ENCODE results near the gene NUP133.
"Not testable (repeated sequence)": the region's sequence is repeated elsewhere in the genome, so short reads cannot be mapped to it uniquely, and the experiment has no call there.

NUP133 gene

DNA sequence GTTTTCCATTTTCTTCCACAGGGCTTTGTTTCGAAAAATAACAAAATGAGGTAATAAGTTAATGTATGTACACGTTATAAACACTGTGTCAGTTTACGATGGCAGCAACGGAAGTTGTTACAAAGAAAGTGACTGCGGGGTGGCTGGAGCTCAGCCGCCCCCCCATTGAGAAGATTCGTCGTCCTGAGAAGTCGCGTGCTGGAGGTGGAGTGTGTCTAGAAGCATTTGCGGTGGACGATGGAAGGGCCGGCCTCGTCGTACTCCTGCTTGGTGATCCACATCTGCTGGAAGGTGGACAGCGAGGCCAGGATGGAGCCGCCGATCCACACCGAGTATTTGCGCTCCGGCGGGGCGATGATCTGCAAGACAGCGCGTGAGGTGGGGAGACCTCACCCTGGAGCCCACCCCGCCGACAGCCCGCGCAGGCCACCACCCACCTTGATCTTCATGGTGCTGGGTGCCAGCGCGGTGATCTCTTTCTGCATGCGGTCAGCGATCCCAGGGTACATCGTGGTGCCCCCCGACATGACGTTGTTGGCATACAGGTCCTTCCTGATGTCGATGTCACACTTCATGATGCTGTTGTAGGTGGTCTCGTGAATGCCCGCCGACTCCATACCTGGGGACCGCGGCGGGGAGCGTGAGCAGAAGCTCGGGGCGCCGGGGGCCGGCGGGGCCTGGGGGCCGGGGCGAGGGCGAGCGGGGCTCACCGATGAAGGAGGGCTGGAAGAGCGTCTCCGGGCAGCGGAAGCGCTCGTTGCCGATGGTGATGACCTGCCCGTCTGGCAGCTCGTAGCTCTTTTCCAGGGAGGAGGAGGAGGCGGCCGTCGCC is 76.6 kb downstream of the NUP133 start:
- DNase-seq (ENCODE audit: insufficient read length, low spot score): no peak
- TF ChIP-seq CTCF (IDR thresholded peaks at IDR 0.05; ENCODE audit: insufficient read depth, missing control alignments): no peak
- FAIRE-seq: no peak

DNA sequence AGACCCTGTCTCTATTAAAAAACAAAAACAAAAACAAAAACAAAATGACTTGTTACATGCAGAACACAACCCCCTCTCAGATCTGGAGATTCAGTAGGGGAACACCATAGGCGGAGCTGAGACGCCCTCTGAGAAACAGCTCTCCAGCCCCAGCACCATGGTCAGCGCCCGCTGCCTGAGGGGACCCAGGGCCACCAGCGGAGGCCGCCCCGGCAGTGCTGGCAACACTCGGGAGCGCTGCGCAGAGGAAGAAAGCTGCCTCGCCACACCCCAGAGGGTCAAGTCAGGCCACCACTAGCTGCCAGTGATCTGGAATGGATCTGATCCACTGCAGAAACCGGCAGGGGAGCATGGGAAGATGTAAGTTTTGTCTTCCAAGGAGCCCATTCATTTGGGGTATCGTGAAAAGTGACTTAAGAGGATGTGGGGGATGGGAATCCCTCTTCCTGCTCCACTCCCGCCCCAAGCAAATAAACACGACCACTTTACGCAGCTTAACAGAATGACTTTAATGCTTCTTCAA is 77.3 kb downstream of the NUP133 start:
- no peak for TF ChIP-seq CTCF (IDR thresholded peaks at IDR 0.05; ENCODE audit: insufficient read depth, missing control alignments)
- FAIRE-seq (no peak), DNase-seq (ENCODE audit: insufficient read length, low spot score) (no peak)

- DNase-seq (ENCODE audit: insufficient read length, low spot score) (no peak), FAIRE-seq (no peak)
- no peak for TF ChIP-seq CTCF (IDR thresholded peaks at IDR 0.05; ENCODE audit: insufficient read depth, missing control alignments)
These were observed 79.9 kb downstream of the NUP133 start for GRCh38 chr1:229428256-229428655.

- no peak for TF ChIP-seq CTCF (IDR thresholded peaks at IDR 0.05; ENCODE audit: insufficient read depth, missing control alignments)
- FAIRE-seq: no peak
- DNase-seq (ENCODE audit: insufficient read length, low spot score): no peak
These were observed 80.6 kb downstream of the NUP133 start for GRCh38 chr1:229427572-229427971.

DNA sequence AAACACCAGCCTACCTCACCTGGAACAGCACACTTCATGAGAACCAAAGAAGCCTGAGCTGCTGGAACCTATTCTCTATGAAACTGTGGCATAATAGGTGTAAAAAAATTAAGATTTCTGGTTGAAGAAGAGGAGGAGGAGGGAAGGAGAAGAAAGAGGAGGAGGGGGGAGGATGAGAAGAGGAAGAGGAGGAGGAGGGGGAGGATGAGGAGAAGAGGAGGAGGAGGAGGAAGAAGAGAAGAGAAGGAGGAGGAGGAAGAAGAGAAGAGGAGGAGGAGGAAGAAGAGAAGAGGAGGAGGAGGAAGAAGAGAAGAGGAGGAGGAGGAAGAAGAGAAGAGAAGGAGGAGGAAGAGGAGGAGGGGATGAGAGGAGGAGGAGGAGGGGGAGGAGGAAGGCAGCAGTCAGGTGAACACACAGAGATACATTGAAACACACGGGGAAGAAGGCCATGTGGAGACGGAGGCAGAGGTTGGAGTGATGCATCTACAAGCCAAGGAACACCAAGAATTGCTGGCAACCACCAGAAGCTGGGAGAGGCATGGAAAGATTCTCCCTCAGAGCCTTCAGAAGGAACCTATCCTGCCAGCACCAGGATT is 82.5 kb downstream of the NUP133 start:
- no peak for FAIRE-seq
- TF ChIP-seq CTCF (IDR thresholded peaks at IDR 0.05; ENCODE audit: insufficient read depth, missing control alignments): no peak
- DNase-seq (ENCODE audit: insufficient read length, low spot score): no peak

GRCh38 chr1:229420765-229421164 is 87.4 kb downstream of the NUP133 start:
- peak; percentile 98 for FAIRE-seq
- DNase-seq (ENCODE audit: insufficient read length, low spot score): peak; percentile 69
- peak; percentile 38 for TF ChIP-seq CTCF (IDR thresholded peaks at IDR 0.05; ENCODE audit: insufficient read depth, missing control alignments)

GRCh38 chr1:229420224-229420623 is 87.9 kb downstream of the NUP133 start:
- FAIRE-seq (no peak), DNase-seq (ENCODE audit: insufficient read length, low spot score) (no peak)
- no peak for TF ChIP-seq CTCF (IDR thresholded peaks at IDR 0.05; ENCODE audit: insufficient read depth, missing control alignments)

DNA sequence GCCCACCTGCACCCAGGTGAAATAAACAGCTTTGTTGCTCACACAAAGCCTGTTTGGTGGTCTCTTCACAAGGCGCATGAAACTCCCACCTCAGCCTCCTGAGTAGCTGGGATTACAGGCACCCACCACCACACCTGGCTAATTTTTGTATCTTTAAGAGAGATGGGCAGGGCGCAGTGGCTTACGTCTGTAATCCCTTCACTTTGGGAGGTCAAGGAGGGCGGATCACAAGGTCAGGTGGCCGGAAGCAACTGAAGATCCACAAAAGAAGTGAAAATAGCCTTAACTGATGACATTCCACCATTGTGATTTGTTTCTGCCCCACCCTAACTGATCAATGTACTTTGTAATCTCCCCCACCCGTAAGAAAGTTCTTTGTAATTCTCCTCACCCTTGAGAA is 89.6 kb downstream of the NUP133 start:
- not testable (repeated sequence) for FAIRE-seq

DNA sequence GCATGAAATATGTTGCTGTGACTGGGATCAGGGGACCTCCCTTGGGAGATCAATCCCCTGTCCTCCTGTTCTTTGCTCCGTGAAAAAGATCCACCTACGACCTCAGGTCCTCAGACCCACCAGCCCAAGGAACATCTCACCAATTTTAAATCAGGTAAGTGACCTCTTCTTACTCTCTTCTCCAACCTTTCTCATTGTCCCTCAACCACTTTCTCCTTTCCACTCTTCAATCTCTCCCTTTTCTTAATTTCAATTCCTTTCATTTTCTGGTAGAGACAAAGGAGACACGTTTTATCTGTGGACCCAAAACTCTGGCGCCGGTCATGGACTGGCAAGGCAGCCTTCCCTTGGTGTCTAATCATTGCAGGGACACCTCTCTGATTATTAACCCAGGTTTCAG is 95.3 kb downstream of the NUP133 start:
- not testable (repeated sequence) for FAIRE-seq; DNase-seq (ENCODE audit: insufficient read length, low spot score)

More for the DNA sequence above, 89.6 kb downstream of the NUP133 start:
- DNase-seq (ENCODE audit: insufficient read length, low spot score): not testable (repeated sequence)
